Effector memory CD4-positive, alpha-beta T cell (primary cell): ENCODE results near the gene CCDC92.

Source experiments
- DNase-seq, 3 donors: peaks; one replicate each; pipeline ENCODE4 v3.0.0-alpha.2; 2020
- H3K27ac ChIP-seq: 2 replicates; pipeline ENCODE4 v1.7.0; 2013; ENCODE audit warnings: mild to moderate bottlenecking, low read length, moderate library complexity; ENCODE audit not compliant: insufficient read depth, poor library complexity, severe bottlenecking
- H3K27me3 ChIP-seq: replicated peaks from 2 replicates; pipeline ENCODE4 v1.7.0; 2013; ENCODE audit warnings: mild to moderate bottlenecking, low read length; ENCODE audit not compliant: insufficient read depth, control insufficient read depth, poor library complexity, severe bottlenecking
- H3K36me3 ChIP-seq: 2 replicates; pipeline ENCODE4 v1.7.0; 2013; ENCODE audit warnings: mild to moderate bottlenecking, low read length, moderate library complexity; ENCODE audit not compliant: control insufficient read depth, insufficient read depth
- H3K4me1 ChIP-seq: 2 replicates; pipeline ENCODE4 v1.7.0; 2013; ENCODE audit warnings: low read length, mild to moderate bottlenecking; ENCODE audit not compliant: control insufficient read depth, insufficient read depth, poor library complexity, severe bottlenecking
- H3K4me3 ChIP-seq: 2 replicates; pipeline ENCODE4 v1.7.0; 2013; ENCODE audit warnings: low read length, low read depth, mild to moderate bottlenecking; ENCODE audit not compliant: insufficient read depth, poor library complexity, severe bottlenecking
- H3K9me3 ChIP-seq: 2 replicates; pipeline ENCODE4 v1.7.0; 2013; ENCODE audit warnings: mild to moderate bottlenecking, low read length, moderate library complexity; ENCODE audit not compliant: control insufficient read depth

CCDC92 gene

DNA sequence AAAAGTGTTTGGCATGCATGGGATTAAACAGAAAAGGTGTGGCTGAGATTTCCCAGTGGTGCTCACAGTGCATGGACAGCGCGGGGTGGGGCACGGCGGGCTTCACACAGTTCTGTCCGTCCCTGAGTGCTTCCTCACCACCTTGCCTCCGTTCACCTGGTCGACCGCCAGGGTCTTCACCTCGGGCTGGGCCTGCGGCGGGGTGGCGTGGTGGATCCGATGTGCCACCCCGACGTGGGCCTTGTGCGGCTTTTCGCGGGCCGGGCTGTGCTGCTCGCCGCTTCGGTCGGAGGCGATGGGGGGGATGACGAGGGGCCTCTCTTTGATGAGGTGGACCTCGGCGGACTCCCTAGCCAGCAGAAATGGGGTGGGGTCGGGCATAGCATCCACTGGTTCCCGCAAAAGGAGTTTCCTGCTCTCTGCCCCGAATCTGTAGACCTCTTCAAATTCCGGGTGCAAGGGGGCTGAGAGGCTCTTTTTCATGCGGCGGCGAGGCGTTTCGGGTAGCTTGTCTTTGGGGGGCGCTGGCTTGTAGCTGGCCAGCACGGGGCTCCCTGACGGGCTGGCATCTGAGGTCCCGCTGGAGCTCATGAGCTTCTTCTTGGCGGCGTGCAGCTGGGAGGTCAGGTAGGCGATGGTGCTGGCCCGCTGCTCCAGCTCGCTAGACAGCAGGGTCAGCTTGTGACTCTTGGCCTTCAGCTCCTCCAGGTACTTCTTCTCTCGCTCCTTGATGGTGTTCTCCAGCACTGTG is 35.5 kb downstream of the CCDC92 start:
- Histone ChIP-seq H3K9me3 (no peaks in the 10 kb centered on the region), H3K36me3 (peaks cover 10% of the 10 kb centered on the region), H3K4me1 (peaks cover 15% of the 10 kb centered on the region), H3K27ac (peak overlapping the region; percentile 45), H3K27me3 (no peaks in the 10 kb centered on the region), H3K4me3 (peak overlapping the region; percentile 47)
- DNase-seq = no peak

DNA sequence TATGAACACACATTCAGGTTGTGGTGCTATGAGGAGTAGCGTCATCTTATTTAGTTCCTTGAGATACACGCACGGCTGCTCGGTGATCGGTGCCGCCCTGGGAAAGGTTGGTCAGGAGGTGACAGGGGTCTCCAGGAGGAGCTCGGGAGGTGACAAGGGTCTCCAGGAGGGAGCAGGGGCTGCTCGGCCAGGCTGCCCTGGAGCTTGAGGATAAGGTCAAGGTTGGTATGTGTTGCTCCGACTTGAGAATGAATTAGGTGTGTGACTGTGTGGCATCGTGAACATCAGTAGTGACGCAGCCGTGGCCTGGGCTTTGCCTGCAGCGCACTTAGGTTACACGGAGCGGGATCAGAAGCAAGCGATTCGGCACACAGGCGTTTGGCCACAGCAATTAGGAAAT is 36.2 kb downstream of the CCDC92 start:
- Histone ChIP-seq H3K27ac (no peak overlapping the region), H3K9me3 (no peaks in the 10 kb centered on the region), H3K4me3 (no peak overlapping the region), H3K36me3 (peaks cover 4% of the 10 kb centered on the region), H3K4me1 (peaks cover 16% of the 10 kb centered on the region), H3K27me3 (no peaks in the 10 kb centered on the region)
- DNase-seq = no peak

DNA sequence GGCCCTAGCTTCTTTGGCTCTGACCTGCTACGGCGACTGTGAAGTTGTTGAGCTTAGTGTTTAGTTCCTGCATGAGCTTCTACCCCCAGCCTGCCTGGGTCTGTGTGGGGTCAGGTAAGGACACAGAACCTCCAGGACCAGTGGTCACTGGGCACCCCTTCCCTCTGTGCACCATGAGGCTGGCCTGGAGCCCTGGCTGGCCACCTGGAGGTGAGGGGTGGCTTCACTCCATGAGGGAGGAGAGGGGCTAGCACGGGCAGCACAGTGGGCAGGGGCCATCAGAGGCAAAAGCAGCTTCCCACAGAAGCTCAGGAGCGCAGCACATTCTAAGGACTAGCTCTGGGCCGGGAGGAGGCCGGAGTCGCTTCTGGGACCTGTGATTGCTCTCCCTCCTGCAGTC is 36.7 kb downstream of the CCDC92 start:
- no peak overlapping the region for H3K4me3 ChIP-seq
- no peak for DNase-seq
- no peak overlapping the region for H3K27ac ChIP-seq
- H3K9me3 ChIP-seq = no peaks in the 10 kb centered on the region
- H3K36me3 ChIP-seq = peaks cover 4% of the 10 kb centered on the region
- no peaks in the 10 kb centered on the region for H3K27me3 ChIP-seq
- H3K4me1 ChIP-seq = peaks cover 18% of the 10 kb centered on the region

DNA sequence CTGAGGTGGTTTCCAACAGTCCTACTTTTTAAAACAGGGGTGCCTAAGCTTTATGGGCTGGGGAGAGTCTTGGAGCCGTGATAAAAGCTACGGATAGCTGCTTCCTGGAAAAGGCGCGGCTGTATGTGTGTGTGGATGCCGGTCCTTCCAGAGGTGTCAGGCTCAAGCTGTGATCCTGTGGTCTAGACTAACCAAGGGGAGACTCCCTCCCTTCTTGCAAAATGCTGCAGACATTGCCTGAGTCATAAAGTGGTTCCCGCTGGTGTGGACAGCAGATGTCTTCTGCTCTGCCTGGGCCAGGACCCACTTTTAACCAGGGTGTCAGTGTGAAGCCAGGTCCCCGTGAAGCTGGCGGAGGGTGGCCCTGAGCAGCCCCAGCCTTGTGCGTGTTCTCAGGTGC is 37.8 kb downstream of the CCDC92 start:
- Histone ChIP-seq H3K27ac (no peak overlapping the region), H3K27me3 (no peaks in the 10 kb centered on the region), H3K4me1 (peaks cover 18% of the 10 kb centered on the region), H3K36me3 (no peaks in the 10 kb centered on the region), H3K4me3 (no peak overlapping the region), H3K9me3 (no peaks in the 10 kb centered on the region)
- DNase-seq = no peak

DNA sequence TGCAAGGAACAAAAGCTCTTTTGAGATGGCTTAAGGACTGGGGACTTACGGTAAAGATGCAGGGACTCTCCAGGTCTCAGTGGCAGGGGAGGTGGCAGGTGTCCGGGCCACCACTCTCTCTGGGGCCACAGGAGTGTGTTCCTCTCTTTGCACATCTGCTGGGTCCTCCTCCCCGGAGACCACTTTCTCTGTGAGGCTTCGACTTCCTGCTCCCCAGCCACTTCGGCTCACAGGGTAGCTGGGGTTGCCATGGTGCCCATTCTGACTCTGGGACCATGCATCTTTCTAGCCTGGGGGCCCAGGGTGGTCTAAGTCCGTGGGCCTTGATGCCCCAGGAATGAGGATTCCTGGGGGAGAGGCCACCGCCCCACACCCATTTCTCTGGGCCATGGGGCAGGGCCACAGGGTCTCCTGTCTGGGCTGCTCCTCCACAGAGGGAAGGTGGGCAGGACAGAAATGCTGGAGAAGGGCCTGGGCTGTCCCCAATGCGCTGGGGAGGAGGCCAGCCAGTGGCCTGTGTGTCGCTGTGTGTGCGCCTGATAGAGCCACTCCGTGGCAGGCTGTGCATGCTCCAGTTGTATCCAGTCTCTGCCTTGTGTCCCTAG is 38.5 kb downstream of the CCDC92 start:
- H3K4me1 ChIP-seq = peaks cover 18% of the 10 kb centered on the region

DNA sequence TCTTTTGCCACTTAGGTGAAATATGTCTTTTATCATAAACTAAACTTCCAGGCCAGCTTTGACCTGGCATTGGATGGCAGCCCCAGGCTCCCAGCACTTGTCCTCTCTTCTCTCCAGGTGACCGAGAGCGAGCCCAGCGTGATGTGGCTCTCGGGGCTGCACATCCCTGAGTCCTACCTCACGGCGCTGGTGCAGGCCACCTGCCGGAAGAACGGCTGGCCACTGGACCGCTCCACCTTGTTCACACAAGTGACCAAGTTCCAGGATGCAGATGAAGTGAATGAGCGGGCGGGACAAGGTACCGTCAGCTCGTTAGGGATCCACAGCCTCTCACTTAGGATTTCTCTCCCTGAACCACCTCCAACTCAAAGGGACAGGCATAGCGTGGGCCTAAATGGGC is 39.4 kb downstream of the CCDC92 start:
- no peaks in the 10 kb centered on the region for H3K27me3 ChIP-seq
- no peak overlapping the region for H3K27ac ChIP-seq
- H3K9me3 ChIP-seq = no peaks in the 10 kb centered on the region
- peaks cover 14% of the 10 kb centered on the region for H3K4me1 ChIP-seq
- no peaks in the 10 kb centered on the region for H3K36me3 ChIP-seq
- no peak for DNase-seq
- H3K4me3 ChIP-seq = no peak overlapping the region

More for the DNA sequence above, 38.5 kb downstream of the CCDC92 start:
- no peak overlapping the region for H3K27ac ChIP-seq
- no peak for DNase-seq
- H3K27me3 ChIP-seq = no peaks in the 10 kb centered on the region
- H3K4me3 ChIP-seq = no peak overlapping the region
- no peaks in the 10 kb centered on the region for H3K9me3 ChIP-seq
- H3K36me3 ChIP-seq = no peaks in the 10 kb centered on the region

DNA sequence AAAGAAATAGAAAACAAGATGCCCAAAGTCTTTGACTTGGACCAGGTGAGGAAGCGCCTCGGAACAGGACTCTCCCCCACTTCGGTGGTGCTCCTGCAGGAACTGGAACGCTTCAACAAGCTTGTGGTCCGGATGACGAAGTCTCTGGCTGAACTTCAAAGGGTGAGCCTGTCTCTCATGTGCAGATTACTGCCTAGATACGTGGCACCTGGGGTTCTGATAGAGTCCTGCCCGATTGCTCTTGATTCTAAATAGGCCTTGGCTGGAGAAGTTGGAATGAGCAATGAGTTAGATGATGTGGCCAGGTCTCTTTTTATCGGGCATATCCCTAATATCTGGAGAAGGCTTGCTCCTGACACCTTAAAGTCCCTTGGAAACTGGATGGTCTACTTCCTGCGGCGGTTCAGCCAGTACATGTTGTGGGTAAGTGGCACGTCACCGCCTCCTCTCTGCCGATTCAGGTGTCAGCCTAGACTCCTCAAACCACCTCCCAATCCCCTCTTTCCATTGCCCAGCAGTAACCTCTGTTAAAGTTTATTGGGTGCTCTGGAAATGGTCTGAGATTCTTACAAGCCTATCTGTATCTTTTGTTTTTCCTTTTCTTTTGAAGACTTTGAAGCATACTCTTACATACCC is 40.8 kb downstream of the CCDC92 start:
- peak; percentile 13 to 34 (median 17) for DNase-seq
- Histone ChIP-seq H3K9me3 (no peaks in the 10 kb centered on the region), H3K4me1 (peaks cover 8% of the 10 kb centered on the region), H3K4me3 (no peak overlapping the region), H3K27me3 (no peaks in the 10 kb centered on the region), H3K27ac (no peak overlapping the region), H3K36me3 (no peaks in the 10 kb centered on the region)

DNA sequence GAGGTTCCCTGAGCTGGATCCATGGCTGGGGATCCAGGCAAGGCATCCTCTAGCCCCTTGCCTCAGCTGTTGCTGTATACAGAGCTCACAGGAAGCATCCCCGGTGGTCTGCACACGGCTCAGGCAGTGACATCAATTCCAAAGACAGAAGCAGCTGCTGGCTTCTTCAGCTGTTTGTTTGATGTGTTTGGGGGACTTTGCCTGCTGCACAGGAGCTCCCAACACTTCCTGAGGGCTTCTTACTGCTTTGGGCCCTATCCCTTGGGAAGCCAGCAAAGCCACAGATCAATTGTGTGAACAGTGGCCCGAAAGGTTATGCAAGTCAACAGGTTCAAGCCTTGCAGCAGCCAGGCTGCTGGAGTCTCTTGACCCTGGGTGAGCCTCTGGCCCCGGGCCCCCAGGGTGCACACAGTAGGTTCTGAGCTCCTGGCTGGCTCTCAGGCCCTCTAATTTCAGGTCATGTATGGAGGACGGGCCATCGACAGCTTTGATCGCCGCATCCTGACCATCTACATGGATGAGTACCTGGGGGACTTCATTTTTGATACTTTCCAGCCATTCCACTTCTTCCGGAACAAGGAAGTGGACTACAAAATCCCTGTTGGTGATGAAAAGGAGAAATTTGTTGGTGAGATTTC is 42.6 kb downstream of the CCDC92 start:
- Histone ChIP-seq H3K4me1 (peaks cover 8% of the 10 kb centered on the region), H3K9me3 (no peaks in the 10 kb centered on the region), H3K27me3 (no peaks in the 10 kb centered on the region), H3K4me3 (no peak overlapping the region), H3K36me3 (no peaks in the 10 kb centered on the region), H3K27ac (no peak overlapping the region)
- DNase-seq = no peak

DNA sequence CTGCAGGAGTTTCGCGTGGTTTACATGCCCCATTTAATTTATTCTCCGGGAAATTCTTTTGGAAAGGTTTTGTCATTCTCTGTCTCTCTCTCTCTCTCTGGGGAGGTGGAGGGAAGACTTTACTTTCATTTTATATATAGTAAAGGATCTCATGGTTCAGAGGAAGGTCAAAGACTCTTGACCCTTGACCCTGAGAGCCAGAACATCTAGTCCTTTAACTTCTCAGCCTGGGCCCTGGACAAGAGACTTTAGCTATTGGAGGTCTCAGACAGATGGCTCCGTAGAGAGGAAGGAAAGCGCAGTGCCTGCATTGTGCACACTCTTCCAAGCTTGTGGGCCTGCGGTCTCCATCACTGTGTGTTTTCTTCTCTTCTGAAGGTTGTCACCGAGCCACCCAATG is 43.7 kb downstream of the CCDC92 start:
- Histone ChIP-seq H3K27ac (no peak overlapping the region), H3K27me3 (no peaks in the 10 kb centered on the region), H3K9me3 (no peaks in the 10 kb centered on the region), H3K4me1 (peaks cover 8% of the 10 kb centered on the region), H3K36me3 (no peaks in the 10 kb centered on the region), H3K4me3 (no peak overlapping the region)
- DNase-seq = no peak
